22Rv1 (cell line): ENCODE measurements around the gene CHST4.

Source experiments
- ZFX ChIP-seq: fragments of 450-650 bp; IDR thresholded peaks from 2 replicates; pipeline ENCODE4 v1.6.1; 2017; ENCODE audit warnings: antibody characterized with exemption, borderline replicate concordance
- TF ChIP-seq, protein P1 (sequence below): fragments of 450-650 bp; IDR thresholded peaks from 2 replicates; pipeline ENCODE4 v1.5.1; 2017; ENCODE audit warnings: mild to moderate bottlenecking

DNA sequence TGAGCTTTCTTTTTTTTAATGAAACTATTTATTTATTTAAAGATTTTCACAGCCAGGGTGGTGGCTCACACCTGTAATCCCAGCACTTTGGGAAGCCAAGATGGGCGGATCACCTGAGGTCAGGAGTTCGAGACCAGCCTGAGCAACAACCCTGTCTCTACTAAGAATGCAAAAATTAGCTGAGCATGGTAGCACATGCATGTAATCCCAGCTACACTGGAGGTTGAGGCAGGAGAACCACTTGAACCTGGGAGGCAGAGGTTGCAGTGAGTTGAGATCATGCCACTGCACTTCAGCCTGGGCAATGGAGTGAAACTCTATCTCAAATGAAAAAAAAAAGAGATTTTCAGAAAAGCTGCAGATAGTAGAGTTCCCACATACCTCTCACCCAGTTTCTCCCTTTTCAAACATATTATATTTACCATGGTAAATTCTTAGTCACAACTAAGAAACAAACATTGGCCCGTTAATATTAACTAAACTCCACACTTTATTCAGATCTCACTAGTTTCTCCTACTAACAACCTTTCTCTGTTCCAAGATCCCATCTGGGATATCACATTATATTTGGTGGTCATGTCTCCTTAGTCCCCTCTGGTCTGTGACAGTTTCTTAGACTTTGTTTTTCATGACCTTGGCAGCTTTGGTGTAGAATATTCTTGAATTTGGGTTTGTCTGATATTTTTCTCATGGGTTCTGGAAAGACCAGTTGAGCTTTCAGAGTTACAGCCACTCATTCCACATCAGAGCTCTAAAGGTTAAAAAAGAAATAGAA, 58.5 kb downstream of the CHST4 start:
- TF ChIP-seq, protein P1, sequence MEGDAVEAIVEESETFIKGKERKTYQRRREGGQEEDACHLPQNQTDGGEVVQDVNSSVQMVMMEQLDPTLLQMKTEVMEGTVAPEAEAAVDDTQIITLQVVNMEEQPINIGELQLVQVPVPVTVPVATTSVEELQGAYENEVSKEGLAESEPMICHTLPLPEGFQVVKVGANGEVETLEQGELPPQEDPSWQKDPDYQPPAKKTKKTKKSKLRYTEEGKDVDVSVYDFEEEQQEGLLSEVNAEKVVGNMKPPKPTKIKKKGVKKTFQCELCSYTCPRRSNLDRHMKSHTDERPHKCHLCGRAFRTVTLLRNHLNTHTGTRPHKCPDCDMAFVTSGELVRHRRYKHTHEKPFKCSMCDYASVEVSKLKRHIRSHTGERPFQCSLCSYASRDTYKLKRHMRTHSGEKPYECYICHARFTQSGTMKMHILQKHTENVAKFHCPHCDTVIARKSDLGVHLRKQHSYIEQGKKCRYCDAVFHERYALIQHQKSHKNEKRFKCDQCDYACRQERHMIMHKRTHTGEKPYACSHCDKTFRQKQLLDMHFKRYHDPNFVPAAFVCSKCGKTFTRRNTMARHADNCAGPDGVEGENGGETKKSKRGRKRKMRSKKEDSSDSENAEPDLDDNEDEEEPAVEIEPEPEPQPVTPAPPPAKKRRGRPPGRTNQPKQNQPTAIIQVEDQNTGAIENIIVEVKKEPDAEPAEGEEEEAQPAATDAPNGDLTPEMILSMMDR: no peak
- no peak for TF ChIP-seq ZFX
